Ascending aorta (tissue), 2 donors: ENCODE data around the gene HOXD8. TPM values are rescaled to one million over a fixed set of nuclear protein-coding genes. Genes with fewer than 3 reads are reported as not detected.

Experiments used
- DNase-seq, 2 donors: peaks; one replicate each; pipeline ENCODE4 v3.0.0-alpha.2; 2019; ENCODE audit warnings: low spot score in 2 of 2
- H3K27ac ChIP-seq, 2 donors: fragments of 200-600 bp; sonication (generic); one replicate each; pipeline ENCODE4 v1.5.1; 2016 to 2017; ENCODE audit warnings: mild to moderate bottlenecking in 1 of 2
- H3K27me3 ChIP-seq: fragments of 200-600 bp; sonication (generic); one replicate; pipeline ENCODE4 v1.5.1; 2017
- H3K36me3 ChIP-seq, 2 donors: fragments of 200-600 bp; sonication (generic); one replicate each; pipeline ENCODE4 v1.5.1; 2016
- H3K4me1 ChIP-seq, 2 donors: fragments of 200-600 bp; sonication (generic); one replicate each; pipeline ENCODE4 v1.5.1; 2016 to 2017; ENCODE audit warnings: mild to moderate bottlenecking in 1 of 2
- H3K4me3 ChIP-seq, 2 donors: fragments of 200-600 bp; sonication (generic); one replicate each; pipeline ENCODE4 v1.5.1; 2016 to 2017; ENCODE audit warnings: mild to moderate bottlenecking in 1 of 2
- H3K9me3 ChIP-seq, 2 donors: fragments of 200-600 bp; sonication (generic); one replicate each; pipeline ENCODE4 v1.5.1; 2016
- CTCF ChIP-seq, 3 experiments: fragments of 200-600 bp in 2 of 3; fragments of 450-650 bp in 1 of 3; sonication (generic) in 2 of 3; IDR thresholded peaks; one replicate each; pipeline ENCODE4 v1.5.1; 2016 to 2019; ENCODE audit warnings: antibody characterized with exemption in 3 of 3, mild to moderate bottlenecking in 1 of 3, moderate library complexity in 1 of 3
- intact Hi-C: fragments of 100-400 bp; cut with DNase I; formaldehyde crosslinking; loops from one replicate; pipeline ENCODE4 v1.15.1; 2023
- total RNA-seq: library from RNA; depleted of rRNA; stranded (reverse); fragments of >200 nt; gene quantifications from one replicate; pipeline ENCODE4 v1.1.0, GENCODE V29; 2016

HOXD8 gene
- total RNA-seq, 1 donor from 2014 or later = 19.8 TPM

- no peak overlapping the region for H3K4me3 ChIP-seq
- H3K4me1 ChIP-seq = peaks cover 0 to 11% of the 10 kb centered on the region in 2 donors
- no peaks in the 10 kb centered on the region for H3K36me3 ChIP-seq
- peaks cover 11% of the 10 kb centered on the region for H3K27me3 ChIP-seq
- intact Hi-C loops = no loop called here
- no peak for TF ChIP-seq CTCF (IDR thresholded peaks at IDR 0.05)
- H3K9me3 ChIP-seq = no peaks in the 10 kb centered on the region
- DNase-seq = no peak
- H3K27ac ChIP-seq = no peak overlapping the region
Observed at GRCh38 chr2:176162911-176163671, 33.6 kb downstream of the HOXD8 start.

- no peak for DNase-seq
- no peak overlapping the region for H3K27ac ChIP-seq
- H3K4me1 ChIP-seq = peaks cover 0 to 11% of the 10 kb centered on the region in 2 donors
- H3K36me3 ChIP-seq = no peaks in the 10 kb centered on the region
- peaks cover 11% of the 10 kb centered on the region for H3K27me3 ChIP-seq
- H3K4me3 ChIP-seq = no peak overlapping the region
- TF ChIP-seq CTCF (IDR thresholded peaks at IDR 0.05) = no peak
- intact Hi-C loops = no loop called here
- H3K9me3 ChIP-seq = no peaks in the 10 kb centered on the region
Observed at GRCh38 chr2:176163672-176164056, 34.2 kb downstream of the HOXD8 start.

- H3K4me3 ChIP-seq = no peak overlapping the region
- H3K27me3 ChIP-seq = peaks cover 9% of the 10 kb centered on the region
- no peak for TF ChIP-seq CTCF (IDR thresholded peaks at IDR 0.05)
- H3K27ac ChIP-seq = no peak overlapping the region
- peaks cover 0 to 11% of the 10 kb centered on the region in 2 donors for H3K4me1 ChIP-seq
- no peak for DNase-seq
- H3K36me3 ChIP-seq = no peaks in the 10 kb centered on the region
- no peaks in the 10 kb centered on the region for H3K9me3 ChIP-seq
- intact Hi-C loops = no loop called here
Observed at GRCh38 chr2:176164201-176164600, 34.7 kb downstream of the HOXD8 start.

GRCh38 chr2:176164611-176165369 lies 35.3 kb downstream of the HOXD8 start:
- Histone ChIP-seq H3K27ac (no peak overlapping the region), H3K9me3 (no peaks in the 10 kb centered on the region), H3K36me3 (no peaks in the 10 kb centered on the region), H3K27me3 (peaks cover 7% of the 10 kb centered on the region), H3K4me1 (peaks cover 0 to 7% of the 10 kb centered on the region in 2 donors), H3K4me3 (no peak overlapping the region)
- no peak for DNase-seq
- no peak for TF ChIP-seq CTCF (IDR thresholded peaks at IDR 0.05)
- intact Hi-C loops = no loop called here

- Histone ChIP-seq H3K27me3 (no peaks in the 10 kb centered on the region), H3K27ac (no peak overlapping the region), H3K9me3 (no peaks in the 10 kb centered on the region), H3K4me1 (peaks cover 0 to 4% of the 10 kb centered on the region in 2 donors), H3K36me3 (no peaks in the 10 kb centered on the region), H3K4me3 (no peak overlapping the region)
- DNase-seq = no peak
- intact Hi-C loops = no loop called here
- TF ChIP-seq CTCF (IDR thresholded peaks at IDR 0.05) = no peak
Observed at GRCh38 chr2:176165370-176166050, 36.0 kb downstream of the HOXD8 start.
